Mesendoderm (in vitro differentiated cells): ENCODE measurements around the gene RXFP4.

Experiments used
- DNase-seq: peaks from one replicate; pipeline ENCODE4 v3.0.0; 2013
- H2AK5ac ChIP-seq: 2 replicates; pipeline ENCODE4 v1.6.1; 2013; ENCODE audit warnings: low read length, inconsistent platforms
- H2BK120ac ChIP-seq: 2 replicates; pipeline ENCODE4 v1.6.1; 2013; ENCODE audit warnings: low read depth, mild to moderate bottlenecking, low read length, moderate library complexity, mixed read lengths
- H2BK15ac ChIP-seq: replicated peaks from 2 replicates; pipeline ENCODE4 v1.6.1; 2013; ENCODE audit warnings: low read depth, mild to moderate bottlenecking, moderate library complexity
- H2BK5ac ChIP-seq: 2 replicates; pipeline ENCODE4 v1.6.1; 2013; ENCODE audit warnings: low read length, inconsistent platforms
- H3K18ac ChIP-seq: 2 replicates; pipeline ENCODE4 v1.6.1; 2013; ENCODE audit warnings: mild to moderate bottlenecking, low read length, mixed read lengths
- H3K23ac ChIP-seq: one replicate; pipeline ENCODE4 v1.6.1; 2013; ENCODE audit warnings: low read length
- H3K27ac ChIP-seq: 2 replicates; pipeline ENCODE4 v1.5.1; 2013; ENCODE audit warnings: low read depth, mild to moderate bottlenecking, inconsistent platforms, low read length, moderate library complexity
- H3K27me3 ChIP-seq: 2 replicates; pipeline ENCODE4 v1.6.1; 2013; ENCODE audit warnings: low read length, control low read depth, mild to moderate bottlenecking, inconsistent platforms; ENCODE audit not compliant: insufficient read depth, poor library complexity
- H3K36me3 ChIP-seq: 2 replicates; pipeline ENCODE4 v1.6.1; 2013; ENCODE audit warnings: low read length, inconsistent platforms; ENCODE audit not compliant: control insufficient read depth, insufficient read depth
- H3K4ac ChIP-seq: one replicate; pipeline ENCODE4 v1.6.1; 2013; ENCODE audit warnings: low read depth, mild to moderate bottlenecking, low read length, moderate library complexity
- H3K4me1 ChIP-seq: 2 replicates; pipeline ENCODE4 v1.6.1; 2013; ENCODE audit warnings: low read depth, low read length, inconsistent platforms; ENCODE audit not compliant: control insufficient read depth
- H3K4me2 ChIP-seq: 2 replicates; pipeline ENCODE4 v1.6.1; 2013; ENCODE audit warnings: low read length
- H3K4me3 ChIP-seq: 2 replicates; pipeline ENCODE4 v1.5.1; 2013; ENCODE audit warnings: mild to moderate bottlenecking, low read length
- H3K56ac ChIP-seq: one replicate; pipeline ENCODE4 v1.6.1; 2013; ENCODE audit warnings: low read length
- H3K79me1 ChIP-seq: 2 replicates; pipeline ENCODE4 v1.6.1; 2013; ENCODE audit warnings: low read length, inconsistent platforms
- H3K79me2 ChIP-seq: 2 replicates; pipeline ENCODE4 v1.6.1; 2013; ENCODE audit warnings: mild to moderate bottlenecking, low read length; ENCODE audit not compliant: control insufficient read depth, insufficient read depth
- H3K9ac ChIP-seq: 2 replicates; pipeline ENCODE4 v1.6.1; 2013; ENCODE audit warnings: low read length, inconsistent platforms
- H4K5ac ChIP-seq: one replicate; pipeline ENCODE4 v1.6.1; 2013; ENCODE audit warnings: low read length
- H4K8ac ChIP-seq: one replicate; pipeline ENCODE4 v1.6.1; 2013; ENCODE audit warnings: low read depth, mild to moderate bottlenecking, control low read depth, low read length, moderate library complexity
- WGBS: extraction: QIAGEN DNeasy Blood & Tissue Kit; methylation state at CpG from one replicate; pipeline ENCODE4 v1.1.7; 2013; ENCODE audit warnings: low lambda C conversion rate, missing lambda C conversion rate; ENCODE audit not compliant: insufficient coverage; ENCODE audit errors: extremely low coverage; 5-methylcytosine and 5-hydroxymethylcytosine counted together

RXFP4 gene

GRCh38 chr1:155968051-155968400 lies 26.6 kb downstream of the RXFP4 start:
- no peak overlapping the region for H2BK15ac ChIP-seq
- H3K79me1 ChIP-seq: peaks cover 26% of the 10 kb centered on the region
- no peak overlapping the region for H2BK5ac ChIP-seq
- H3K23ac ChIP-seq: no peak overlapping the region
- no peak overlapping the region for H4K8ac ChIP-seq
- H3K27me3 ChIP-seq: no peaks in the 10 kb centered on the region
- no peak overlapping the region for H3K9ac ChIP-seq
- H3K56ac ChIP-seq: no peak overlapping the region
- H2AK5ac ChIP-seq: no peak overlapping the region
- no peak overlapping the region for H3K27ac ChIP-seq
- WGBS: no CpG with 5 or more reads among the region's 7 CpGs
- H3K4me3 ChIP-seq: no peak overlapping the region
- DNase-seq: no peak
- no peak overlapping the region for H3K18ac ChIP-seq
- peaks cover 11% of the 10 kb centered on the region for H3K36me3 ChIP-seq
- H2BK120ac ChIP-seq: no peak overlapping the region
- H4K5ac ChIP-seq: no peak overlapping the region
- peaks cover 28% of the 10 kb centered on the region for H3K79me2 ChIP-seq
- no peak overlapping the region for H3K4ac ChIP-seq
- no peak overlapping the region for H3K4me2 ChIP-seq
- H3K4me1 ChIP-seq: peaks cover 4% of the 10 kb centered on the region

GRCh38 chr1:155968670-155969069 lies 27.2 kb downstream of the RXFP4 start:
- no peak overlapping the region for H2BK15ac ChIP-seq
- H4K5ac ChIP-seq: no peak overlapping the region
- H3K56ac ChIP-seq: no peak overlapping the region
- H3K4me3 ChIP-seq: no peak overlapping the region
- no peak overlapping the region for H3K27ac ChIP-seq
- H4K8ac ChIP-seq: no peak overlapping the region
- H2AK5ac ChIP-seq: no peak overlapping the region
- H3K4me1 ChIP-seq: peaks cover 4% of the 10 kb centered on the region
- no peak for DNase-seq
- no peak overlapping the region for H3K23ac ChIP-seq
- H3K79me2 ChIP-seq: peaks cover 32% of the 10 kb centered on the region
- H3K4ac ChIP-seq: no peak overlapping the region
- no peak overlapping the region for H2BK120ac ChIP-seq
- no CpG with 5 or more reads among the region's 3 CpGs for WGBS
- no peak overlapping the region for H3K18ac ChIP-seq
- H3K4me2 ChIP-seq: no peak overlapping the region
- H3K9ac ChIP-seq: no peak overlapping the region
- peaks cover 29% of the 10 kb centered on the region for H3K79me1 ChIP-seq
- H2BK5ac ChIP-seq: no peak overlapping the region
- H3K36me3 ChIP-seq: peaks cover 10% of the 10 kb centered on the region
- H3K27me3 ChIP-seq: no peaks in the 10 kb centered on the region

- Histone ChIP-seq H4K8ac (no peak overlapping the region), H3K18ac (no peak overlapping the region), H3K36me3 (peaks cover 10% of the 10 kb centered on the region), H2BK15ac (no peak overlapping the region), H3K56ac (no peak overlapping the region), H3K27me3 (no peaks in the 10 kb centered on the region), H2BK5ac (no peak overlapping the region), H3K4ac (no peak overlapping the region), H4K5ac (no peak overlapping the region), H3K23ac (no peak overlapping the region), H3K4me3 (no peak overlapping the region), H3K79me1 (peaks cover 33% of the 10 kb centered on the region), H3K4me2 (no peak overlapping the region), H3K4me1 (peaks cover 4% of the 10 kb centered on the region), H3K79me2 (peaks cover 39% of the 10 kb centered on the region), H2BK120ac (no peak overlapping the region), H3K9ac (no peak overlapping the region), H3K27ac (no peak overlapping the region), H2AK5ac (no peak overlapping the region)
- no peak for DNase-seq
- no CpG with 5 or more reads among the region's 9 CpGs for WGBS
These were observed 27.9 kb downstream of the RXFP4 start for GRCh38 chr1:155969377-155969791.

- Histone ChIP-seq H2BK120ac (no peak overlapping the region), H3K4me1 (peaks cover 14% of the 10 kb centered on the region)
- no CpG with 5 or more reads among the region's 11 CpGs for WGBS
These were observed 29.2 kb downstream of the RXFP4 start for GRCh38 chr1:155970531-155971167.

GRCh38 chr1:155971910-155972809 lies 30.7 kb downstream of the RXFP4 start:
- Histone ChIP-seq H4K5ac (no peak overlapping the region), H3K4me3 (no peak overlapping the region), H3K4ac (no peak overlapping the region), H3K9ac (no peak overlapping the region), H3K79me1 (peaks cover 37% of the 10 kb centered on the region), H3K27me3 (no peaks in the 10 kb centered on the region), H3K4me1 (peaks cover 18% of the 10 kb centered on the region), H3K23ac (no peak overlapping the region), H3K56ac (no peak overlapping the region), H3K27ac (no peak overlapping the region), H4K8ac (no peak overlapping the region), H3K79me2 (peaks cover 67% of the 10 kb centered on the region), H2BK5ac (no peak overlapping the region), H2BK120ac (no peak overlapping the region), H2BK15ac (no peak overlapping the region), H3K18ac (no peak overlapping the region), H2AK5ac (no peak overlapping the region), H3K36me3 (peaks cover 2% of the 10 kb centered on the region), H3K4me2 (no peak overlapping the region)
- DNase-seq: no peak
- no CpG with 5 or more reads among the region's 9 CpGs for WGBS

More at GRCh38 chr1:155970531-155971167, 29.2 kb downstream of the RXFP4 start:
- H3K79me1 ChIP-seq: peaks cover 41% of the 10 kb centered on the region
- no peak overlapping the region for H3K4me3 ChIP-seq
- H2BK5ac ChIP-seq: no peak overlapping the region
- peaks cover 5% of the 10 kb centered on the region for H3K36me3 ChIP-seq
- no peak overlapping the region for H4K5ac ChIP-seq
- H2BK15ac ChIP-seq: no peak overlapping the region
- H3K23ac ChIP-seq: no peak overlapping the region
- no peak overlapping the region for H3K4ac ChIP-seq
- H2AK5ac ChIP-seq: no peak overlapping the region
- no peak overlapping the region for H3K4me2 ChIP-seq
- no peak overlapping the region for H3K18ac ChIP-seq
- H3K27ac ChIP-seq: no peak overlapping the region
- H3K79me2 ChIP-seq: peaks cover 52% of the 10 kb centered on the region
- peak overlapping the region; percentile 54 for H3K56ac ChIP-seq
- H4K8ac ChIP-seq: no peak overlapping the region
- DNase-seq: peak; percentile 46
- no peaks in the 10 kb centered on the region for H3K27me3 ChIP-seq
- peak overlapping the region; percentile 1 for H3K9ac ChIP-seq
